ENCODE results near the gene GPR137. TPM values are rescaled to one million over a fixed set of nuclear protein-coding genes. Genes with fewer than 3 reads are reported as not detected.
A peak's percentile ranks its signal among the peaks of the same experiment; 100 is the strongest.

Gene GPR137
- total RNA-seq, 1 experiment from 2014 or later: 24.4 TPM

DNA sequence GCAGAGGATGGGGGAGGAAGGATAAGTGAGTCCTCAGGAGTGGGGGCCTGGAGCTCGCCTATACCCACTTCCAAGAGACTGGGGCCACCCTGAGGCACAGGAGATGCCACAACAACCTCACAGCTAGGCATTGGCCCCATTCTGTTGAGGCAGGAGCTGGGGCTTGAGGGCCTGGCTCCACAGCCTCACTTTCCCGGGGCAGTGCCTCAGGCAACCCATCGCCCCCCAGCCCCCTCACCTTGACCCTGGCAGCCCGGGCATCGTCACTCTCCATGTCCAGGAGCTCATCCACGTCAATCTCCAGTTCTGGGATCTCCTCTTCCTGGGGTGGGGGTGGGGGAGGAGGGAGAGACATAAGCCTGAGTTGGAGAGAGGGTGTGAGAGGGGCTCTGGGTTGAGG lies 40.7 kb upstream of the GPR137 start:
- CTCF ChIA-PET: interaction anchor here (0.6 to 3.1 kb wide), 4 partner anchors 24 to 111 kb away, joined by 3 to 15 read pairs (median 8); no protein-coding TSS in a partner anchor
- Histone ChIP-seq H3K4me1 (ENCODE audit: control insufficient read depth in 1 of 2, insufficient read depth in 2 of 2, low read length in 2 of 2) (peaks cover 35 to 71% of the 10 kb centered on the region in 2 experiments), H3K9me3 (ENCODE audit: control insufficient read depth in 1 of 2, insufficient read depth in 1 of 2, low read depth in 1 of 2, low read length in 2 of 2) (no peaks in the 10 kb centered on the region), H3K79me2 (ENCODE audit: insufficient read depth, low read length) (peaks cover 48% of the 10 kb centered on the region), H3K27ac (ENCODE audit: low read depth, low read length) (peak overlapping the region; percentile 94), H4K20me1 (ENCODE audit: insufficient read depth) (no peaks in the 10 kb centered on the region), H3K27me3 (ENCODE audit: insufficient read depth, low read length) (no peaks in the 10 kb centered on the region), H3K9me2 (ENCODE audit: insufficient read depth) (no peaks in the 10 kb centered on the region), H3K36me3 (ENCODE audit: control insufficient read depth in 1 of 2, insufficient read depth in 2 of 2, low read length in 2 of 2) (peaks cover 0 to 12% of the 10 kb centered on the region in 2 experiments; a peak in 1 of 4 replicates), H3K4me3 (replicated peaks in 1 of 2; ENCODE audit: low read depth in 1 of 2, low read length in 2 of 2) (peak overlapping the region; percentile 99 to 100), H2AFZ (ENCODE audit: low read depth, low read length, poor library complexity, severe bottlenecking) (no peak overlapping the region), H3K9ac (ENCODE audit: low read length) (peak overlapping the region; percentile 100), H3K4me2 (ENCODE audit: low read length) (peak overlapping the region; percentile 84)
- intact Hi-C loops (cut with micrococcal nuclease): no loop called here
- RAD21 ChIA-PET (ENCODE audit: low non-redundant PET in 1 of 2, low total read pairs in 2 of 2, uncharacterized antibody in 2 of 2, unreplicated experiment in 2 of 2): no interaction called here
- no peak for ATAC-seq
- TF ChIP-seq POLR2AphosphoS5 (IDR thresholded peaks at IDR 0.05; ENCODE audit: low read depth, low read length) (peak; percentile 39; the same call in 1 of the 2 replicates), TCF7L2 (IDR thresholded peaks at IDR 0.05; ENCODE audit: borderline replicate concordance, extremely low read depth, insufficient read depth, insufficient read length) (no peak), CEBPB (IDR thresholded peaks at IDR 0.05; ENCODE audit: low read depth) (no peak), ZFX (IDR thresholded peaks at IDR 0.05) (no peak), CBX3 (IDR thresholded peaks at IDR 0.05; ENCODE audit: low read depth) (no peak)
- TF ChIP-seq, protein P1, sequence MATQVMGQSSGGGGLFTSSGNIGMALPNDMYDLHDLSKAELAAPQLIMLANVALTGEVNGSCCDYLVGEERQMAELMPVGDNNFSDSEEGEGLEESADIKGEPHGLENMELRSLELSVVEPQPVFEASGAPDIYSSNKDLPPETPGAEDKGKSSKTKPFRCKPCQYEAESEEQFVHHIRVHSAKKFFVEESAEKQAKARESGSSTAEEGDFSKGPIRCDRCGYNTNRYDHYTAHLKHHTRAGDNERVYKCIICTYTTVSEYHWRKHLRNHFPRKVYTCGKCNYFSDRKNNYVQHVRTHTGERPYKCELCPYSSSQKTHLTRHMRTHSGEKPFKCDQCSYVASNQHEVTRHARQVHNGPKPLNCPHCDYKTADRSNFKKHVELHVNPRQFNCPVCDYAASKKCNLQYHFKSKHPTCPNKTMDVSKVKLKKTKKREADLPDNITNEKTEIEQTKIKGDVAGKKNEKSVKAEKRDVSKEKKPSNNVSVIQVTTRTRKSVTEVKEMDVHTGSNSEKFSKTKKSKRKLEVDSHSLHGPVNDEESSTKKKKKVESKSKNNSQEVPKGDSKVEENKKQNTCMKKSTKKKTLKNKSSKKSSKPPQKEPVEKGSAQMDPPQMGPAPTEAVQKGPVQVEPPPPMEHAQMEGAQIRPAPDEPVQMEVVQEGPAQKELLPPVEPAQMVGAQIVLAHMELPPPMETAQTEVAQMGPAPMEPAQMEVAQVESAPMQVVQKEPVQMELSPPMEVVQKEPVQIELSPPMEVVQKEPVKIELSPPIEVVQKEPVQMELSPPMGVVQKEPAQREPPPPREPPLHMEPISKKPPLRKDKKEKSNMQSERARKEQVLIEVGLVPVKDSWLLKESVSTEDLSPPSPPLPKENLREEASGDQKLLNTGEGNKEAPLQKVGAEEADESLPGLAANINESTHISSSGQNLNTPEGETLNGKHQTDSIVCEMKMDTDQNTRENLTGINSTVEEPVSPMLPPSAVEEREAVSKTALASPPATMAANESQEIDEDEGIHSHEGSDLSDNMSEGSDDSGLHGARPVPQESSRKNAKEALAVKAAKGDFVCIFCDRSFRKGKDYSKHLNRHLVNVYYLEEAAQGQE (IDR thresholded peaks at IDR 0.05; ENCODE audit: low read depth): no peak
- POLR2A ChIA-PET: interaction anchor here (0.6 to 4.6 kb wide), 8 partner anchors 19 to 1355 kb away, joined by 3 to 29 read pairs (median 4); partner anchors contain the start of genes NUDT22, STIP1 and TRPT1
- no TSS peak for BruUV-seq (replicated peaks)
- DNase-seq (ENCODE audit: low read depth, low spot score): no peak

Data from HCT116 (cell line).